Measurements from ENCODE around the gene SLC25A25.

- TF ChIP-seq CTCF (IDR thresholded peaks at IDR 0.05) = no peak
- TF ChIP-seq POLR2A (IDR thresholded peaks at IDR 0.05) = no peak
These were observed 78.6 kb downstream of the SLC25A25 start for GRCh38 chr9:128146591-128147120.

Data from esophagus squamous epithelium (tissue), 4 donors.